Coronary artery (tissue), 2 donors: Measurements from ENCODE around the gene NACAD.

ENCODE experiments used
- DNase-seq: peaks from one replicate; pipeline ENCODE4 v3.0.0-alpha.2; 2017; ENCODE audit warnings: low spot score
- H3K27ac ChIP-seq, 2 donors: fragments of 200-600 bp; sonication (generic); one replicate each; pipeline ENCODE4 v1.5.1; 2016 to 2019
- H3K4me3 ChIP-seq: fragments of 200-600 bp; sonication (generic); 2 replicates; pipeline ENCODE4 v1.5.1; 2016; ENCODE audit warnings: mild to moderate bottlenecking, moderate library complexity
- CTCF ChIP-seq: fragments of 200-600 bp; sonication (generic); IDR thresholded peaks from one replicate; pipeline ENCODE4 v1.5.1; 2019; ENCODE audit warnings: antibody characterized with exemption

NACAD gene

GRCh38 chr7:45088821-45089340 lies at the start of gene NACAD:
Gene NACAD, minus strand, starts transcription at chr7:45088969. Its CDS starts 75 bp downstream, at chr7:45088894.
- no peak for TF ChIP-seq CTCF
- DNase-seq = no peak
- Histone ChIP-seq H3K27ac (peak within 1 kb of the TSS; percentile 88 to 92), H3K4me3 (peak within 1 kb of the TSS; percentile 80)

GRCh38 chr7:45136106-45137060 lies 47.6 kb upstream of the NACAD start:
- Histone ChIP-seq H3K4me3 (no peak overlapping the region), H3K27ac (no peak overlapping the region)
- TF ChIP-seq CTCF = peak; percentile 67
- DNase-seq = no peak

GRCh38 chr7:45133877-45134276 lies 45.1 kb upstream of the NACAD start:
- Histone ChIP-seq H3K27ac (no peak overlapping the region), H3K4me3 (no peak overlapping the region)
- TF ChIP-seq CTCF = no peak
- no peak for DNase-seq

GRCh38 chr7:45133352-45133751 lies 44.6 kb upstream of the NACAD start:
- no peak for DNase-seq
- Histone ChIP-seq H3K27ac (no peak overlapping the region), H3K4me3 (no peak overlapping the region)
- TF ChIP-seq CTCF = no peak

- Histone ChIP-seq H3K27ac (no peak overlapping the region), H3K4me3 (no peak overlapping the region)
- no peak for TF ChIP-seq CTCF
- no peak for DNase-seq
Observed at GRCh38 chr7:45132708-45133320, 44.0 kb upstream of the NACAD start.

GRCh38 chr7:45131891-45132290 lies 43.1 kb upstream of the NACAD start:
- H3K27ac ChIP-seq = no peak overlapping the region
- TF ChIP-seq CTCF = no peak
- no peak for DNase-seq

More at GRCh38 chr7:45131891-45132290, 43.1 kb upstream of the NACAD start:
- no peak overlapping the region for H3K4me3 ChIP-seq
